Type B pancreatic cell (in vitro differentiated cells): ENCODE data around the gene UBE4B. TPM values are rescaled to one million over a fixed set of nuclear protein-coding genes. Genes with fewer than 3 reads are reported as not detected.

Source experiments
- DNase-seq: peaks from one replicate; pipeline ENCODE4 v3.0.0; 2021; ENCODE audit warnings: mixed read lengths; ENCODE audit not compliant: unreplicated experiment; ENCODE audit errors: extremely low spot score
- H3K27ac Mint-ChIP-seq: 2 replicates; pipeline ENCODE4 v1.8.0; 2021; ENCODE audit warnings: mild to moderate bottlenecking, mixed read lengths
- H3K27me3 Mint-ChIP-seq: 2 replicates; pipeline ENCODE4 v1.8.0; 2021; ENCODE audit warnings: mixed read lengths
- H3K36me3 Mint-ChIP-seq: 2 replicates; pipeline ENCODE4 v1.8.0; 2021; ENCODE audit warnings: mixed read lengths
- H3K4me1 Mint-ChIP-seq: one replicate; pipeline ENCODE4 v1.8.0; 2021; ENCODE audit warnings: mixed read lengths; ENCODE audit not compliant: unreplicated experiment
- H3K4me3 Mint-ChIP-seq: 2 replicates; pipeline ENCODE4 v1.8.0; 2021; ENCODE audit warnings: mild to moderate bottlenecking, mixed read lengths
- H3K9me3 Mint-ChIP-seq: 2 replicates; pipeline ENCODE4 v1.8.0; 2021; ENCODE audit warnings: mixed read lengths
- CTCF ChIP-seq: fragments of 200-600 bp; sonication (generic); conservative IDR thresholded peaks from 2 replicates; pipeline ENCODE4 v1.5.0; 2021; ENCODE audit warnings: antibody characterized with exemption, mild to moderate bottlenecking
- total RNA-seq: library from RNA; stranded (reverse); gene quantifications from 2 replicates; pipeline ENCODE4 v1.2.1, GENCODE V29; 2021; ENCODE audit warnings: low replicate concordance

The UBE4B gene
- total RNA-seq, 1 donor from 2014 or later: 55.1 TPM

GRCh38 chr1:10060311-10061100 lies 27.7 kb downstream of the UBE4B start:
- peaks cover 25% of the 10 kb centered on the region for H3K4me1 Mint-ChIP-seq
- no peak overlapping the region for H3K27ac Mint-ChIP-seq
- TF ChIP-seq CTCF: no peak

GRCh38 chr1:10061276-10061675 lies 28.5 kb downstream of the UBE4B start:
- Mint-ChIP-seq H3K27me3 (no peaks in the 10 kb centered on the region), H3K9me3 (no peaks in the 10 kb centered on the region), H3K27ac (no peak overlapping the region), H3K4me1 (peaks cover 19% of the 10 kb centered on the region), H3K36me3 (peaks cover 14% of the 10 kb centered on the region), H3K4me3 (no peak overlapping the region)
- DNase-seq: no peak
- no peak for TF ChIP-seq CTCF

More at GRCh38 chr1:10060311-10061100, 27.7 kb downstream of the UBE4B start:
- H3K36me3 Mint-ChIP-seq: peaks cover 14% of the 10 kb centered on the region
- H3K4me3 Mint-ChIP-seq: no peak overlapping the region
- H3K9me3 Mint-ChIP-seq: no peaks in the 10 kb centered on the region
- no peaks in the 10 kb centered on the region for H3K27me3 Mint-ChIP-seq
- no peak for DNase-seq

- no peak for TF ChIP-seq CTCF
- Mint-ChIP-seq H3K4me3 (no peak overlapping the region), H3K36me3 (peaks cover 12% of the 10 kb centered on the region), H3K27ac (peak overlapping the region; percentile 47), H3K9me3 (no peaks in the 10 kb centered on the region), H3K27me3 (no peaks in the 10 kb centered on the region), H3K4me1 (peaks cover 16% of the 10 kb centered on the region)
- DNase-seq: no peak
Observed at GRCh38 chr1:10063878-10064277, 31.1 kb downstream of the UBE4B start.

GRCh38 chr1:10064416-10065343 lies 31.9 kb downstream of the UBE4B start:
- H3K9me3 Mint-ChIP-seq: no peaks in the 10 kb centered on the region
- H3K4me3 Mint-ChIP-seq: no peak overlapping the region
- peaks cover 20% of the 10 kb centered on the region for H3K4me1 Mint-ChIP-seq
- H3K27me3 Mint-ChIP-seq: no peaks in the 10 kb centered on the region
- H3K27ac Mint-ChIP-seq: peak overlapping the region; percentile 47
- no peak for TF ChIP-seq CTCF
- peaks cover 15% of the 10 kb centered on the region for H3K36me3 Mint-ChIP-seq
- DNase-seq: no peak

- no peak for TF ChIP-seq CTCF
- no peak overlapping the region for H3K4me3 Mint-ChIP-seq
- peaks cover 15% of the 10 kb centered on the region for H3K36me3 Mint-ChIP-seq
- peaks cover 20% of the 10 kb centered on the region for H3K4me1 Mint-ChIP-seq
- no peaks in the 10 kb centered on the region for H3K27me3 Mint-ChIP-seq
- H3K9me3 Mint-ChIP-seq: no peaks in the 10 kb centered on the region
- no peak for DNase-seq
- H3K27ac Mint-ChIP-seq: peak overlapping the region; percentile 6
Observed at GRCh38 chr1:10065344-10065685, 32.6 kb downstream of the UBE4B start.
